A549 treated with AZD2906 at 1 μM for 4 hours (cell line): Measurements from ENCODE around the gene AP3M1. TPM values are rescaled to one million over a fixed set of nuclear protein-coding genes. Genes with fewer than 3 reads are reported as not detected.

Source experiments
- total RNA-seq: library from RNA; stranded (reverse); fragments of 200-300 nt; extraction: Qiagen RNA extraction; gene quantifications from 5 replicates; pipeline ENCODE4 v1.2.3, GENCODE V29; 2022

Gene AP3M1, protein sequence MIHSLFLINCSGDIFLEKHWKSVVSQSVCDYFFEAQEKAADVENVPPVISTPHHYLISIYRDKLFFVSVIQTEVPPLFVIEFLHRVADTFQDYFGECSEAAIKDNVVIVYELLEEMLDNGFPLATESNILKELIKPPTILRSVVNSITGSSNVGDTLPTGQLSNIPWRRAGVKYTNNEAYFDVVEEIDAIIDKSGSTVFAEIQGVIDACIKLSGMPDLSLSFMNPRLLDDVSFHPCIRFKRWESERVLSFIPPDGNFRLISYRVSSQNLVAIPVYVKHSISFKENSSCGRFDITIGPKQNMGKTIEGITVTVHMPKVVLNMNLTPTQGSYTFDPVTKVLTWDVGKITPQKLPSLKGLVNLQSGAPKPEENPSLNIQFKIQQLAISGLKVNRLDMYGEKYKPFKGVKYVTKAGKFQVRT
- total RNA-seq: 27.6 to 36.2 TPM (median 30.7 TPM) in 5 replicates

DNA sequence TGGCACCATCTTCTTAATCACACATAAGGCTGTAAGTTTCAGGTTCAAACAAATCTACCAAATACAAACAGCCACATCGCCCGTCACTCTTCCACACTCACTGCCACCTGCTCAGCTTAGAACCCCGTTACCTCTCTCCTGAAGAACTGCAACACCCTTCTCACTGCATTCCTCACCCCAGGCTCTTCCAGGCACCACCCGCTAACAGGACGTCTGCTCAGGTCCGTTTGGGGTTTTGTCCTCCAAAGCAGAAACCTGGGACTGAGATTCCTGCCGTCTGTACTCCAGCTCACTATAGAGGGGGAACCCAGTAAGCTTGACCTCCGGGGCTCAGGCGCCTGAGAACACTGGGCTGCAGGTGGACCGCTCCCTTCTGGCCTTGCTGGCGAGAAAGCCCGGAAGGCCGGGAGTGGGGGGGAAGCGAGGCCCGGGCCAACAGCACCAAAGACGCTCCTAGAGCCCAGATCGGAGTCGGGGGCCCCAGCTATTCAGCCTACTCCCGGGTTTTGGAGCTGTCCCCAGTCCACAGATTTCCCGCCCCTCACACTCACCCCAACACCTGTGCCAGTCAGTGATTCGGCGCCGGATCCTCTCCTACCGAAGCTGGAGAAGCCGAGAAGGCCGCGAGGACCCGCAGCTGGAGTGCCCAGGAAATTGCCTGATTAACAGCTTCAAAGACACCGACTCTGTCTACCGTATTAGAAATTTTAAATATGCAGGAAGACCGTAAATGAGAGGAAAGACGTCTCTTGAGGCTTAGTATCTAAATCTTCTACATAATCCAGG lies at the start of gene AP3M1:
Gene AP3M1 (minus strand): TSS at position 625 of the 786 bp plus-strand sequence. CDS start 12,449 bp downstream, outside the sequence.

DNA sequence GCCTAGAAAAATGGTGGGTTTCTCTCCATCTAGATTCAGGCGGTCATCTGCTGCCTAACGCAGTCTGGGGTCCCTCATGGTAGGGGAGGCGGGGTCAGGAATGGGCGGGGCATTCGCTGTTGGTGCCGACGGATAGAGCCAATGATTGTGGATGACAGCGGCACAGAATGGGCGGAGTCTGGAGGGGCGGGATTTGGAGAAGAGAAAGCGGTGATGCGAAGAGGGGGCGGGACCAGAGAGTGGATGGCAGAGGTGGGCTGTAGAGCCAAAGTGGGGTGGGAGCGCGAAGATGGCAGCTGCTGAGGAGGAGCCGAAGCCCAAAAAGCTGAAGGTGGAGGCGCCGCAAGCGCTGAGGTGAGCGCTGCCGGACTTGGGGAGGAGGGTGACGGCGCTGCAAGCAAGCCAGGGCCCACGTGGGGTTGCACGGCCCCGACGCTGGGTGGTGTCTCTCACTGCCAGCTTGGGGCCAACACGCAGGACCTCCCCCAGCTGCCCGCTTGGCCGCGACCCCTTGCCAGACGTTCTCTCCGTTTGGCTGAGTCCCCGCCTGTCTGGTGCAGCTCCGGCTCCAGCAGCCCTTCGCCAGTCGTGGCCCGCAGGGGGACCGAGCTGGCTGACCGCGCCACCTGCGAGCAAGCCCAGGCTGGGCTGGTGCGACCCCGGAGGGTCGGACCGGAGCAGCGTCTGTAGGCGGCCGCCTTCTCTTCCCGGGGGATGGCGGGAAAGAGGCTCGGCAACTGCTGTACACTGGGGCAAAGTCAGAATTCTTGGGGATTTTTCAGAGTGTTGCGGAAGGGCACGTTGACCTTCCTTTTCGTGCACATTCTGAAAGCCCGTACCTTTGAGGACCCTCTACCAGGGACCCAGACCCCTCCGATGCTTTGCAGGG lies 606 bp upstream of the AP3M1 start, which contains the start of gene ADK:
Gene ADK (plus strand): TSS at position 232 of the 889 bp plus-strand sequence. CDS start 58 bp downstream, at position 290.

Other genes starting within 250 kb of the AP3M1 start
- gene PLAU, start 239.7 kb downstream of the AP3M1 start, total RNA-seq: 105 to 142 TPM (median 116 TPM) in 5 replicates
- gene VCL, start 152.7 kb downstream of the AP3M1 start, total RNA-seq: 190 to 251 TPM (median 238 TPM) in 5 replicates
- 30.7 to 32.7 TPM (median 32.4 TPM) in 5 replicates for gene ADK, start 393 bp upstream of the AP3M1 start, total RNA-seq